ENCODE results near the gene DAND5. TPM values are rescaled to one million over a fixed set of nuclear protein-coding genes. Genes with fewer than 3 reads are reported as not detected.

DAND5 gene
- total RNA-seq, 1 experiment from 2014 or later: not detected

GRCh38 chr19:13013649-13014048 lies 44.3 kb downstream of the DAND5 start:
- Histone ChIP-seq H3K4me3 (no peak overlapping the region), H3K9me3 (replicated peaks) (no peaks in the 10 kb centered on the region)

GRCh38 chr19:13014101-13014920 lies 44.9 kb downstream of the DAND5 start:
- H3K9me3 ChIP-seq (replicated peaks): no peaks in the 10 kb centered on the region
- H3K4me1 ChIP-seq: peaks cover 16% of the 10 kb centered on the region
- H3K4me3 ChIP-seq: no peak overlapping the region
- DNase-seq: no peak
- H3K27me3 ChIP-seq: no peaks in the 10 kb centered on the region
- no peaks in the 10 kb centered on the region for H3K36me3 ChIP-seq
- H3K27ac ChIP-seq: no peak overlapping the region

More at GRCh38 chr19:13013649-13014048, 44.3 kb downstream of the DAND5 start:
- Histone ChIP-seq H3K27me3 (no peaks in the 10 kb centered on the region), H3K4me1 (peaks cover 16% of the 10 kb centered on the region), H3K27ac (no peak overlapping the region), H3K36me3 (no peaks in the 10 kb centered on the region)
- no peak for DNase-seq

DNA sequence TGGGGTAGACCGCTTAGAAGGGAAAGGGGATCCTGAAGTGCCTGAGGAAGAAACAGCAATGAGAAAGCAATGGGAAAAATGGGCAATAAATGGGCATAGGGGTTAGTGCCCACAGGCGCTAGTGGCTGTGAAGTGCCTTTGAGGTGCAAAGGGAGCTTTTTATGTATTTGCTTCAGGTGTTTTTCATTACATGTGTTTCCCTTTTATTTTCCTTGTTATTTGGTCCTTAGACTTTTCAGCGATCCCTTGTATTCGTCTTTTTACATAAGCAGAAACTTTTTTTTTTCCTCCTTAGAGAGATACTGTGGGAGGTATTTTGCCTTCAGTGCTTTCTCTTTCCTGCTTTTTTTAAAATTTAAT lies 45.5 kb downstream of the DAND5 start:
- Histone ChIP-seq H3K36me3 (no peaks in the 10 kb centered on the region), H3K4me3 (no peak overlapping the region), H3K27me3 (no peaks in the 10 kb centered on the region), H3K4me1 (peaks cover 16% of the 10 kb centered on the region), H3K27ac (no peak overlapping the region), H3K9me3 (replicated peaks) (no peaks in the 10 kb centered on the region)
- DNase-seq: no peak

GRCh38 chr19:13015361-13016223 lies 46.2 kb downstream of the DAND5 start:
- H3K36me3 ChIP-seq: no peaks in the 10 kb centered on the region
- no peak overlapping the region for H3K4me3 ChIP-seq
- peaks cover 16% of the 10 kb centered on the region for H3K4me1 ChIP-seq
- peak; percentile 32 to 43 for DNase-seq
- H3K9me3 ChIP-seq (replicated peaks): no peaks in the 10 kb centered on the region
- no peaks in the 10 kb centered on the region for H3K27me3 ChIP-seq
- H3K27ac ChIP-seq: no peak overlapping the region

DNA sequence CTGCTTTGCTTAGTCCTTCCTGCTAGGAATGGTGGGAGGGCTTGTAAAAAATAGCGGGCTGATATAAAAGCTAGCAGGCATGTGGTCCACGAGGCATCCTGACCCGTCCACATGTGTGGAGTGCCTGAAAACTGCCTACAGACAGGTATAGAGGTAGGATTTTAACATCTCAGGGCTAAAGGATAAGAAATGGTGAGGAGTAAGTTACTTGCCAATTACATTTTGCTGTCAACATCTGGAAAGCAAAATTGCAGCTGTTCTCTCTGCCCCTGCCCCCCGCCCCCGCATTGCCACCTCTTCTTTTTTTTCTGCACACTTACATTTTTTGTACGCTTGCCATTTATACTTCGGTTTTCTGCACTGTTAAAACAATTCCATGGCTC lies 46.9 kb downstream of the DAND5 start:
- Histone ChIP-seq H3K4me1 (peaks cover 16% of the 10 kb centered on the region), H3K36me3 (no peaks in the 10 kb centered on the region), H3K4me3 (no peak overlapping the region), H3K27ac (no peak overlapping the region), H3K9me3 (replicated peaks) (no peaks in the 10 kb centered on the region), H3K27me3 (no peaks in the 10 kb centered on the region)
- no peak for DNase-seq

DNA sequence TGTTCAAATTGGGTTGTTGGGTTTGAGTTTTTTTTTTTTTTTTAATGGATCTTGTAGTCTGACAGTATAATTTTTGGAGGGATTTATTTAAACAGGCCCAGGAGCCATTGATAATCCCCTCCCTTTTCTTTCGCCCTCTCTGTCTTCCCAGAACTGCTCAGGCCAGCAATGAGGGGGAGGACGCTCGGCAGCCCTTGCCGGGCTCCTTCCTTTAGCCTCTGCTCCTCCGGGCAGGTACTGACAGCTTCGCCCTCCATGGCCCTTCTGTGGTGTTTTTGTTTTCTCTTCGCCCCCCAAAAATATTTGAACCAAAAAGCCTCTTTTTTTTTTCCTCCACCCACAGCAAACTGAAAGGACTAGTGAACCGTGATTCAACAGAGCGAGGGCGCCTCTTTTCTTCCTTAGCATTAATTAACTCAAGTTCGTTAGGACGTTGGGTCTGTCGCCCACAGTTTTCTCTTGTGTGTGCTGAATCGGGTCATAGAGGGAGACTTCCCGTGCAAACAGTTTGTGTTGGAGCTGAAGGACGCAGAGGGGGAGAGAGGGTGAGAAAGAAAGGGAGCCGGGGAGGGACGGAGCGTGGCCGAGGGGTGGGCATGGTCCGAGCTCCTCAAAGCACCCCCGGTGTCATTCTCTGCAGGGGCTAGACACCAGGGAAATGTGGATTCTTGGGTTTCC lies 47.4 kb downstream of the DAND5 start:
- Histone ChIP-seq H3K27me3 (no peaks in the 10 kb centered on the region), H3K9me3 (replicated peaks) (no peaks in the 10 kb centered on the region), H3K36me3 (no peaks in the 10 kb centered on the region), H3K27ac (no peak overlapping the region), H3K4me3 (no peak overlapping the region), H3K4me1 (peaks cover 20% of the 10 kb centered on the region)
- DNase-seq: no peak

- no peak for DNase-seq
- no peak overlapping the region for H3K27ac ChIP-seq
- no peaks in the 10 kb centered on the region for H3K9me3 ChIP-seq (replicated peaks)
- peaks cover 25% of the 10 kb centered on the region for H3K4me1 ChIP-seq
- H3K4me3 ChIP-seq: no peak overlapping the region
- H3K27me3 ChIP-seq: no peaks in the 10 kb centered on the region
- no peaks in the 10 kb centered on the region for H3K36me3 ChIP-seq
Observed at GRCh38 chr19:13017306-13018034, 48.1 kb downstream of the DAND5 start.

DNA sequence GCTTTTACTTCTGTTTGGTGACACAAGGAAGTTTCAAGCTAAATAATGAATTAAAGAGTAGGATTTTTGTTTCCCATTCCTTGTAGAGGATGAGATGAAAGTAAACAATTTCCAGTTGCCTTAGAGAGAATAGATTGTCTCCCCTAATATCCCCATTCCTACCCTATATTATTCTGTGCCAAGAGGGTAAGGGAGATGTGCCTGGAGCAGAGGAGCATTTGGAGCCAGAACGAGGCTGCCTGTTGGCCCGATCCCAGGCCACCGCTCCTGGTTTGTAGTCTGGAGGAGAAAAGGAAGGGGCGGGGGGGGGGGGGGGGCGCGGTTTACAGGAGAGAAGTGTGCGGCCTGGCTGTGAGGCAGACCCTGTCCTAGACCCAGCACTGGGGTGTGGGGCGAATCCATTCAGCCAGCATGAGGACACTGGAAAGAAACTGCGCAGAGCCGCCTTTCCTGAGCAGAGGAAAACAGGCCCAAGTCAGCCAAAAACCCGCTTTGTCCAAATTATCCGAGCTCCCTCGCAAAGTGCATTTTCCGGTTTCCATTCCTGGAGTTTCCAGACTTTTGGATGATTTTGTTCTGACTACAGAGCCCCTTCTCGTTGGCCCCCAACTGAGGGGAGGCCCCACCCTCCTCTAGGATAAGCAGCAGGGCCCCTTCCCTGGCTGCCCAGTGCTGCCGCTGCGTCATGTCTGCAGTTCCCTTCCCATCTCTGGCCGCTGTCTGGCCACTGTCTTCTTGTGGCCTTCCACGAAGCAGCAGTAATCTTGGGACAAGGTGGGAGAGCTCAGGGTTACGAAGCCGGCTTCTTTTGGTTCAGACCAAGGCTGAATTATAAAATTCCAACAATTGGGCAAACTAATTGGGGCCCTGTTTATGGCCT lies 48.9 kb downstream of the DAND5 start:
- no peaks in the 10 kb centered on the region for H3K27me3 ChIP-seq
- no peak for DNase-seq
- H3K4me1 ChIP-seq: peaks cover 19% of the 10 kb centered on the region
- H3K4me3 ChIP-seq: no peak overlapping the region
- no peaks in the 10 kb centered on the region for H3K36me3 ChIP-seq
- no peak overlapping the region for H3K27ac ChIP-seq
- H3K9me3 ChIP-seq (replicated peaks): no peaks in the 10 kb centered on the region

DNA sequence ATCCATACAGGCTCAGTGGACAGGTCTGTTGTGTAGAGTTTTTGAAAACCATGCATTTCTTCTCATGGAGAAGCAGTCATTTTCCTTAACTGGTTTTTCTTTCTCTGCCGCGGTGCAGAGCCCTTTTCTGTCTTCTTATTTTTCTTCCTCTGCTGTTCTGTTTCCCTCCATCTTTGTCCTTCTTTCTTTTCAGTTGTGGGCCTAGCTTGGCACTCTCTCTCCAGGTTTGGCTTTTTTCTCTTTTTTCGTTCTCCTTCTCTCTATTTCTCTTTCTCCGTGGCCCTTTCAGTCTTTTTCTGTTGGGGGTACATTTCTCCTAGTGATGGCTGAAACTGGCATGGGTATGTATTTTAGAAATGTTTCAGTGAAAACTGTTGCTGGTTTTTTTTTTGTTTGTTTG lies 50.0 kb downstream of the DAND5 start:
- no peak for DNase-seq
- Histone ChIP-seq H3K9me3 (replicated peaks) (no peaks in the 10 kb centered on the region), H3K27me3 (no peaks in the 10 kb centered on the region), H3K36me3 (no peaks in the 10 kb centered on the region), H3K27ac (no peak overlapping the region), H3K4me1 (peaks cover 19% of the 10 kb centered on the region), H3K4me3 (no peak overlapping the region)

- Histone ChIP-seq H3K4me3 (no peak overlapping the region), H3K4me1 (peaks cover 21% of the 10 kb centered on the region), H3K27ac (no peak overlapping the region), H3K27me3 (no peaks in the 10 kb centered on the region), H3K36me3 (no peaks in the 10 kb centered on the region), H3K9me3 (replicated peaks) (no peaks in the 10 kb centered on the region)
- DNase-seq: no peak
Observed at GRCh38 chr19:13020002-13020414, 50.6 kb downstream of the DAND5 start.

DNA sequence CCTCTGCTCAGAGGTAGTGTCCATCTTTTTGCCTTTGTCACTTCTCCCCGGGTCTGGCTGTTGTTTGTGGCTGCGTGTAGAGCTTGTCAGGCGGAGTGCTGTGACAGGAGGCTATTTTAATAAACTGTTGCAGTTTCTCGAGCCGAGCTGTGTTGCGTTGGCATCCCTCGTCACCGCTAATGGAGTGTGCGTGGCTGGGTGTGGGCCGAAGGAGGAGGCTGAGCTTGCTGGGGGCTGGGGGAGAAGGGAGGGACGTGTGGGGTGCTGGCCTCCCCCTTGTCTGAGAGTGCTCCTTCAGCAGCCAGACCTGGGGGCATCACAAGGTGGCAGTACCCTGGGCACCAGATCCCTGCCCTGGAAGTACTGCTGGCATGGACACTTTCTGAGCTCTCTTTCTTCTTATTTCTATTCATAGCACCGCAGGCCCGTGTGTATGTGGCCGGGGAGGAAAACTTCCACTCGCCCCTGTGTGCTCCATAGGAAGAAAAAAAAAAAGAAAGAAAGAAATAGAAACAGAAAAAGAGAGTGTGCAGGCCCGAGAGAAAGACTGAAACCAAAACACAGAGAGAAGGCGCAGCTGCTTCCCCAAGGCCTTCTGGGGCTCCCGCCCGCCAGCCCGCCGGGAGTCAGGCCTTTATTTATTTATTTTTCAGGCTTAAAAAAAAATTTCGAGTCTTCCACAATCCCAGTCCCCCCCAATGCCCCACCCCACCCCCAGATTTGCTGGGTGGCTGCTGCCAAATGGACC lies 52.9 kb downstream of the DAND5 start:
- Histone ChIP-seq H3K36me3 (peaks cover 4% of the 10 kb centered on the region; the same call in 1 of the 2 replicates), H3K4me1 (peaks cover 30% of the 10 kb centered on the region), H3K27ac (peak overlapping the region; percentile 80), H3K4me3 (peak overlapping the region; percentile 63), H3K27me3 (no peaks in the 10 kb centered on the region), H3K9me3 (replicated peaks) (no peaks in the 10 kb centered on the region)
- peak in 1 of 2 experiments; percentile 30 for DNase-seq

GRCh38 chr19:13022859-13023636 lies 53.7 kb downstream of the DAND5 start:
- DNase-seq: peak; percentile 97
- peaks cover 30% of the 10 kb centered on the region for H3K4me1 ChIP-seq

More at GRCh38 chr19:13022859-13023636, 53.7 kb downstream of the DAND5 start:
- no peaks in the 10 kb centered on the region for H3K27me3 ChIP-seq
- H3K4me3 ChIP-seq: peak overlapping the region; percentile 63
- H3K27ac ChIP-seq: peak overlapping the region; percentile 80
- H3K36me3 ChIP-seq: peaks cover 4% of the 10 kb centered on the region; the same call in 1 of the 2 replicates
- H3K9me3 ChIP-seq (replicated peaks): no peaks in the 10 kb centered on the region
